GM19099 (cell line): ENCODE data around the gene MAP2.

Experiments
- POLR2A ChIP-seq: IDR thresholded peaks from 3 replicates; pipeline ENCODE4 v1.6.1; 2011; ENCODE audit warnings: low read depth; ENCODE audit not compliant: insufficient read length; ENCODE audit errors: extremely low read depth

MAP2 gene

GRCh38 chr2:209578394-209579001 is 154.7 kb downstream of the MAP2 start:
- TF ChIP-seq POLR2A: no peak

- TF ChIP-seq POLR2A: no peak
These were observed 155.4 kb downstream of the MAP2 start for GRCh38 chr2:209579230-209579749.

- TF ChIP-seq POLR2A: no peak
These were observed 157.2 kb downstream of the MAP2 start for GRCh38 chr2:209581040-209581439.

- no peak for TF ChIP-seq POLR2A
These were observed 158.4 kb downstream of the MAP2 start for GRCh38 chr2:209582281-209582680.

DNA sequence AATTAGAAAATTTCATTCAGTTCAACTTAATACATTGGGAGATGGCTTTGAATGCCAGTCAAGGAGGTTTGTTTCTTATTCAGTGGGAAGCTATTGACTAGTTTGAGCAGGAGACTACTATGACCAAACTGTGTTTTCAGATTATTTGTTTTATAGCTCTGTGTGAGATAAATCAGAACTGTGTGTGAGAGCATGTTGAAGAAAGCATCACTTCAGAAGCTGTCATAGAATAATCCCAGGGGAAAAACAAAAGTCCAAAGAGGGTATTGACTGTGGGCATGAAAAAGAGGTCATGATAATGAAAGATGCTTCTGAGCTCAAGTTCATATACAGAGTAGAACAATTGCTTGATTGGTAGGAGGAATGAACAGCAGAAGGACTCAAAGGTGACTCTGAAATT is 160.6 kb downstream of the MAP2 start:
- no peak for TF ChIP-seq POLR2A

GRCh38 chr2:209584915-209585314 is 161.1 kb downstream of the MAP2 start:
- TF ChIP-seq POLR2A: no peak

DNA sequence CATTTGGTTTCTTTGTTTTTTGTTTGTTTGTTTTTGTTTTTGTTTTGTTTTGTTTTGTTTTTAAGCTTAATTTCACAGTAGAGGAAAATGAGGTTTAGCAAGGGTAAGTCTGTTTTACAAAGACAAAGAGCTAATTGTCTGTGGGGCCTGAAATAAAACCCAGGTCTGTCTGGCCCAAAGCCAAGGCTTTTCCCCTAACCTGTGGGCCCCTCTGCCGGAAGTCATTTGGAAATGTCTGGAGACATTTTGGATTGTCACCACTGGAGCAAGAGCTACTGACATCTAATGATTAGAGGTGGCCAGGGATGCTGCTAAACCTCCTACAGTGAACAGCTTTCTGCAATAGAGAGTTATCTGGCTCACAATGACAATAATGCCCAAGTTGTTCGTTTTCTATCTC is 167.2 kb downstream of the MAP2 start:
- TF ChIP-seq POLR2A: no peak

DNA sequence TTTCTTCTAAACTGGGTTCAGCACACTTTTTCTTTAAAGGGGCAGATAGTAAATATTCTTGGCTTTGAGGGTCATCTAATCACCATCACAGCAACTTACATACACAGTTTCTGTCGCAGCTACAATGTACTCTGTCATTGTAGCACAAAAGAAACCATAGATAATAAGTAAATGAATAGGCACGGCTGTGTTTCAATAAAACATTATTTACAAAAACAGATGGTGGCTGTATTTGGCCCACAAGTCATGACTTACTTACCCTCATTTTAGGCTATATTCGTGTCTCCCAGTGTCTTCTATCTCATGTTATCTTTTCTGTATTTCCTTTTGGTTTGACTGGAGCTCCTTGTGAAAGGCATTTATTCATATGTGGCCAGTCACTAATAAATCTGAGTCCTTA is 168.3 kb downstream of the MAP2 start:
- no peak for TF ChIP-seq POLR2A

- no peak for TF ChIP-seq POLR2A
These were observed 170.1 kb downstream of the MAP2 start for GRCh38 chr2:209593930-209594329.

GRCh38 chr2:209596262-209596661 is 172.4 kb downstream of the MAP2 start:
- no peak for TF ChIP-seq POLR2A

- no peak for TF ChIP-seq POLR2A
These were observed 176.7 kb downstream of the MAP2 start for GRCh38 chr2:209600341-209601171.

DNA sequence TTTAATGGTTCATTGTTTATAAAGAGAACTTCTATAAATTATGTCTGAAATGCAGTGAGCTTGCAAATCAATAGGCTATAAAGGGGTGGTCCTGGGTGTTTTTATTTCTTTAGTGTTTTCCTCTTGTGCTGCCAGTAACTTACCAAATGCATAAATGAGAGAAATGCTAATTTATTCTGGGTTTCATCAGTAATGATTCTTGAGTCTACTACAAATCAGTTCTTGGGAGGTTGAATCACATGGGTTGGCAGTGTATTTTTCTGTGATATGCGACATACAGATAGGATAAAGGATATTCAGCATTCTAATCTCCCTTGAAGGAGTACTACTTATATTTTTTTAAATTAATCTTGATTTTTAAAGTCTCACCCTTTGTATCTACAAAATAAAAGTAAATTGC is 177.7 kb downstream of the MAP2 start:
- no peak for TF ChIP-seq POLR2A

- no peak for TF ChIP-seq POLR2A
These were observed 178.4 kb downstream of the MAP2 start for GRCh38 chr2:209602259-209602658.

- no peak for TF ChIP-seq POLR2A
These were observed 185.7 kb downstream of the MAP2 start for GRCh38 chr2:209609531-209609930.

GRCh38 chr2:209610631-209611030 is 186.8 kb downstream of the MAP2 start:
- TF ChIP-seq POLR2A: no peak

GRCh38 chr2:209613649-209614305 is 189.9 kb downstream of the MAP2 start:
- TF ChIP-seq POLR2A: no peak
